ENCODE measurements around the gene STXBP1.

Gene STXBP1

GRCh38 chr9:127647451-127647850, 35.4 kb downstream of the STXBP1 start:
- no peaks in the 10 kb centered on the region for H3K27me3 ChIP-seq (ENCODE audit: low read depth, low read length)
- no peak for TF ChIP-seq CTCF (IDR thresholded peaks at IDR 0.05; ENCODE audit: low read depth, low read length)
- no peak for TF ChIP-seq EZH2phosphoT487 (IDR thresholded peaks at IDR 0.05; ENCODE audit: low read depth)
- H3K4me1 ChIP-seq (ENCODE audit: low read length), result peaks cover 20% of the 10 kb centered on the region
- H3K4me3 ChIP-seq (ENCODE audit: low read length), result no peak overlapping the region
- no peaks in the 10 kb centered on the region for H3K36me3 ChIP-seq (replicated peaks; ENCODE audit: low read depth, low read length)
- no peak overlapping the region for H3K27ac ChIP-seq (ENCODE audit: low read length)
- H3K9me3 ChIP-seq (ENCODE audit: insufficient read depth, low read length), result no peaks in the 10 kb centered on the region
- no peak overlapping the region for H3K9ac ChIP-seq (ENCODE audit: low read length)
- H3K79me2 ChIP-seq (ENCODE audit: low read length), result no peaks in the 10 kb centered on the region
- H3K4me2 ChIP-seq (ENCODE audit: low read length), result no peak overlapping the region
- no peak overlapping the region for H2AFZ ChIP-seq (ENCODE audit: low read depth, low read length)
- H4K20me1 ChIP-seq (ENCODE audit: insufficient read depth, low read length), result no peaks in the 10 kb centered on the region

- no peak overlapping the region for H3K4me2 ChIP-seq (ENCODE audit: low read length)
- TF ChIP-seq CTCF (IDR thresholded peaks at IDR 0.05; ENCODE audit: low read depth, low read length), result no peak
- TF ChIP-seq EZH2phosphoT487 (IDR thresholded peaks at IDR 0.05; ENCODE audit: low read depth), result no peak
- no peaks in the 10 kb centered on the region for H3K27me3 ChIP-seq (ENCODE audit: low read depth, low read length)
- no peaks in the 10 kb centered on the region for H3K9me3 ChIP-seq (ENCODE audit: insufficient read depth, low read length)
- no peaks in the 10 kb centered on the region for H4K20me1 ChIP-seq (ENCODE audit: insufficient read depth, low read length)
- no peak overlapping the region for H3K9ac ChIP-seq (ENCODE audit: low read length)
- H3K36me3 ChIP-seq (replicated peaks; ENCODE audit: low read depth, low read length), result no peaks in the 10 kb centered on the region
- H3K27ac ChIP-seq (ENCODE audit: low read length), result no peak overlapping the region
- no peak overlapping the region for H3K4me3 ChIP-seq (ENCODE audit: low read length)
- H3K79me2 ChIP-seq (ENCODE audit: low read length), result no peaks in the 10 kb centered on the region
- H3K4me1 ChIP-seq (ENCODE audit: low read length), result peaks cover 8% of the 10 kb centered on the region
- no peak overlapping the region for H2AFZ ChIP-seq (ENCODE audit: low read depth, low read length)
Observed at GRCh38 chr9:127650518-127650917, 38.4 kb downstream of the STXBP1 start.

GRCh38 chr9:127651697-127652610, 39.9 kb downstream of the STXBP1 start:
- no peak overlapping the region for H3K4me2 ChIP-seq (ENCODE audit: low read length)
- no peak overlapping the region for H3K4me3 ChIP-seq (ENCODE audit: low read length)
- no peaks in the 10 kb centered on the region for H3K79me2 ChIP-seq (ENCODE audit: low read length)
- H3K9me3 ChIP-seq (ENCODE audit: insufficient read depth, low read length), result no peaks in the 10 kb centered on the region
- H4K20me1 ChIP-seq (ENCODE audit: insufficient read depth, low read length), result no peaks in the 10 kb centered on the region
- H3K36me3 ChIP-seq (replicated peaks; ENCODE audit: low read depth, low read length), result no peaks in the 10 kb centered on the region
- H3K27me3 ChIP-seq (ENCODE audit: low read depth, low read length), result no peaks in the 10 kb centered on the region
- no peak overlapping the region for H2AFZ ChIP-seq (ENCODE audit: low read depth, low read length)
- no peak for TF ChIP-seq CTCF (IDR thresholded peaks at IDR 0.05; ENCODE audit: low read depth, low read length)
- no peak for TF ChIP-seq EZH2phosphoT487 (IDR thresholded peaks at IDR 0.05; ENCODE audit: low read depth)
- H3K9ac ChIP-seq (ENCODE audit: low read length), result no peak overlapping the region
- no peak overlapping the region for H3K27ac ChIP-seq (ENCODE audit: low read length)
- peaks cover 8% of the 10 kb centered on the region for H3K4me1 ChIP-seq (ENCODE audit: low read length)

- Histone ChIP-seq H3K79me2 (ENCODE audit: low read length) (no peaks in the 10 kb centered on the region), H3K9ac (ENCODE audit: low read length) (no peak overlapping the region), H3K27ac (ENCODE audit: low read length) (no peak overlapping the region), H3K36me3 (replicated peaks; ENCODE audit: low read depth, low read length) (no peaks in the 10 kb centered on the region), H3K9me3 (ENCODE audit: insufficient read depth, low read length) (no peaks in the 10 kb centered on the region), H3K4me1 (ENCODE audit: low read length) (peaks cover 15% of the 10 kb centered on the region), H4K20me1 (ENCODE audit: insufficient read depth, low read length) (no peaks in the 10 kb centered on the region), H3K4me2 (ENCODE audit: low read length) (no peak overlapping the region), H3K27me3 (ENCODE audit: low read depth, low read length) (no peaks in the 10 kb centered on the region), H3K4me3 (ENCODE audit: low read length) (no peak overlapping the region), H2AFZ (ENCODE audit: low read depth, low read length) (no peak overlapping the region)
- TF ChIP-seq CTCF (IDR thresholded peaks at IDR 0.05; ENCODE audit: low read depth, low read length), result no peak
- no peak for TF ChIP-seq EZH2phosphoT487 (IDR thresholded peaks at IDR 0.05; ENCODE audit: low read depth)
Observed at GRCh38 chr9:127652733-127653132, 40.7 kb downstream of the STXBP1 start.
